AG04450 (cell line): ENCODE results near the gene ZNF500. TPM values are rescaled to one million over a fixed set of nuclear protein-coding genes. Genes with fewer than 3 reads are reported as not detected.

Experiments
- CTCF ChIA-PET: fragments of 300-600, 350-600 bp; formaldehyde crosslinking; extraction: SDS; loops from one replicate; lab custom pipeline; 2022; ENCODE audit warnings: antibody characterized with exemption, inconsistent platforms; lab: Charles Lee
- POLR2A ChIA-PET: fragments of 350-600 bp; formaldehyde crosslinking; extraction: SDS; loops from one replicate; lab custom pipeline; 2021; ENCODE audit warnings: antibody characterized with exemption, inconsistent platforms; lab: Yijun Ruan, JAX
- DNase-seq: peaks from one replicate; pipeline ENCODE4 v3.0.0-alpha.2; 2011; ENCODE audit warnings: low read depth, low spot score
- H3K27ac ChIP-seq: one replicate; pipeline ENCODE4 v1.5.1; 2012; ENCODE audit warnings: low read depth, low read length, control low read depth
- H3K27me3 ChIP-seq: one replicate; pipeline ENCODE4 v1.6.0; 2012; ENCODE audit warnings: low read length; ENCODE audit not compliant: control insufficient read depth, insufficient read depth
- H3K4me3 ChIP-seq: 2 replicates; pipeline ENCODE4 v1.5.1; 2011; ENCODE audit warnings: mild to moderate bottlenecking, low read depth, low read length, control low read depth
- H3K9me3 ChIP-seq: 2 replicates; pipeline ENCODE4 v1.5.1; 2012; ENCODE audit warnings: low read length; ENCODE audit not compliant: control insufficient read depth, insufficient read depth
- polyA plus RNA-seq: library from polyadenylated mRNA; depleted of rRNA; stranded (reverse); fragments of >200 nt; gene quantifications from 2 replicates; pipeline ENCODE4 v1.2.3, GENCODE V29; 2011
- TF ChIP-seq, protein P1 (sequence below): IDR thresholded peaks from 2 replicates; pipeline ENCODE4 v1.5.1; 2011; ENCODE audit warnings: low read depth, low read length, control low read depth, inconsistent platforms

ZNF500 gene
- polyA plus RNA-seq, 1 experiment = 3.1 TPM

DNA sequence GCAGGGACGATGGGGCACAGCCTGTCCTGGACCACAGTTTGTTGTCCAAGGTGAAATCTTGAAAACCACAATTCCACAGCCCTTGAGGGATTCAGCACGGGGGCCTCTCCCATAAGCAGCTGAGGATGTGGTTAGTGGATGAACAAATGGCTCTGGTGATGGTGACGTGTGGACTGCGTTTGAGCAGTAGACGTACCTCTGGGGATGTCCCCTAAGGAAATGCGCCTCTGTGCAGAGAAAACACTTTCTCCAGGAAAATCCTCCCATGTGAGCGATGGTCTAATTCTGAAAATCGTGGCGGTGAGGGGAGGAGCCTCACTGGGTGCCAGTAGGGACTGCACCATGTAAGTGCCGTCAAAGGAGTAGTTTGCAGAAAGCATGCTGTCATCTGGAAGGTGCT is 23.9 kb upstream of the ZNF500 start:
- no peaks in the 10 kb centered on the region for H3K9me3 ChIP-seq
- H3K27ac ChIP-seq = no peak overlapping the region
- H3K4me3 ChIP-seq = no peak overlapping the region
- TF ChIP-seq, protein P1, sequence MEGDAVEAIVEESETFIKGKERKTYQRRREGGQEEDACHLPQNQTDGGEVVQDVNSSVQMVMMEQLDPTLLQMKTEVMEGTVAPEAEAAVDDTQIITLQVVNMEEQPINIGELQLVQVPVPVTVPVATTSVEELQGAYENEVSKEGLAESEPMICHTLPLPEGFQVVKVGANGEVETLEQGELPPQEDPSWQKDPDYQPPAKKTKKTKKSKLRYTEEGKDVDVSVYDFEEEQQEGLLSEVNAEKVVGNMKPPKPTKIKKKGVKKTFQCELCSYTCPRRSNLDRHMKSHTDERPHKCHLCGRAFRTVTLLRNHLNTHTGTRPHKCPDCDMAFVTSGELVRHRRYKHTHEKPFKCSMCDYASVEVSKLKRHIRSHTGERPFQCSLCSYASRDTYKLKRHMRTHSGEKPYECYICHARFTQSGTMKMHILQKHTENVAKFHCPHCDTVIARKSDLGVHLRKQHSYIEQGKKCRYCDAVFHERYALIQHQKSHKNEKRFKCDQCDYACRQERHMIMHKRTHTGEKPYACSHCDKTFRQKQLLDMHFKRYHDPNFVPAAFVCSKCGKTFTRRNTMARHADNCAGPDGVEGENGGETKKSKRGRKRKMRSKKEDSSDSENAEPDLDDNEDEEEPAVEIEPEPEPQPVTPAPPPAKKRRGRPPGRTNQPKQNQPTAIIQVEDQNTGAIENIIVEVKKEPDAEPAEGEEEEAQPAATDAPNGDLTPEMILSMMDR = no peak
- CTCF ChIA-PET = no interaction called here
- H3K27me3 ChIP-seq = peaks cover 6% of the 10 kb centered on the region
- POLR2A ChIA-PET = no interaction called here
- no peak for DNase-seq

DNA sequence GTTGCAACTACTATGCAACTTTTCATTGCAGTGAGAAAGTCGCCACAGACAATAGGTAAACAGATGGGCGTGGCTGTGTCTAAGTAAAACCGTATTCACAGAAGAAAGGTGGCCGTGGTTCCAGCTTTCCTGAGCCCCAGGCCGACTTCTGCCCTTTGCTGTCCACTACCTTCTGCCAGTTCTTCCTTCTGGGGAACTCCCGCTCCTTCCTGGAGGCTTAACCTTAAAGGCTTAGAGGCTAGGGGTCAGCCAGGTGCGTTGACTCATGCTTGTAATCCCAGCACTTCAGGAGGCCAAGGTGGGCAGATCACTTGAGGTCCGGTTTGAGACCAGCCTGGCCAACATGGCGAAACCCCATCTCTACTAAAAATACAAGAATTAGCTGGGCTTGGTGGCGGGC is 23.3 kb upstream of the ZNF500 start:
- CTCF ChIA-PET = no interaction called here

DNA sequence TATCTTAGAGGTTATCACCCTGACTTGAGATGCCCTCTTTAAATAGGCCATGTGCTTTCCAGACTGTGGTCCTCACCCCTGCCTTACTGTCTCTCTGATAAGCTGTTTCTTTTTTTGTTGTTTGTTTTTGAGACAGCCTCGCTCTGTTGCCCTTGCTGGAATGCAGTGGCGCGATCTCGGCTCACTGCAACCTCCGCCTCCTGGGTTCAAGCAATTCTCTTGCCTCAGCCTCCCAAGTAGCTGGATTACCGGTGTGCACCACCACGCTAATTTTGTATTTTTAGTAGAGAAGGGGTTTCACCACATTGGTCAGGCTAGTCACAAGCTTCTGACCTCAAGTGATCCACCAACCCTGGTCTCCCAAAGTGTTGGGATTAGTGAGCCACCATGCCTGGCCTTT is 21.9 kb upstream of the ZNF500 start:
- Histone ChIP-seq H3K27me3 (peaks cover 6% of the 10 kb centered on the region), H3K4me3 (no peak overlapping the region), H3K27ac (no peak overlapping the region), H3K9me3 (no peaks in the 10 kb centered on the region)
- ChIA-PET CTCF (no interaction called here), POLR2A (no interaction called here)
- TF ChIP-seq, protein P1 = no peak
- DNase-seq = no peak

More for the DNA sequence above, 23.3 kb upstream of the ZNF500 start:
- POLR2A ChIA-PET = no interaction called here
- H3K9me3 ChIP-seq = no peaks in the 10 kb centered on the region
- no peak overlapping the region for H3K27ac ChIP-seq
- no peak overlapping the region for H3K4me3 ChIP-seq
- TF ChIP-seq, protein P1 = no peak
- H3K27me3 ChIP-seq = peaks cover 6% of the 10 kb centered on the region
- DNase-seq = no peak

DNA sequence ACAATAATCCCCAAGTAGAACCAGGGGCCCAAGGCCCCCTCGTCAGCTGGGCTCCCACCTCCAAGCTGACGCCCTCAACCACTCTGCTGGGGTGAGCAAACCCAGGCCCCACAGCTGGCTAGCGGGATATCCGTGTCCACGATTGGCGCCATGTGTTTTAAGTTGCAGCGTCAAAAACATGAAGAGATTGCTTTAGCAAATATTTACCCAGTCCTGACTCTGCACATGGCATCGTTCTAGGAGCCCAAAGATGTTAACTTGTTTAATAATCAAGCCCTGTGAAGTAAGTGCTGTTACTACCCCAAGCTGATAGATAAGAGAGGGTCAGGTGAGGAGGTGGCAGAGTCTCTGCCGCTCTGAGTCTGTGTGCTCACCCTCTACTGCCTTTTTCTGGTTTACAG is 21.5 kb upstream of the ZNF500 start:
- no peak overlapping the region for H3K4me3 ChIP-seq
- DNase-seq = no peak
- H3K9me3 ChIP-seq = no peaks in the 10 kb centered on the region
- no peak overlapping the region for H3K27ac ChIP-seq
- TF ChIP-seq, protein P1 = no peak
- H3K27me3 ChIP-seq = peaks cover 6% of the 10 kb centered on the region
- POLR2A ChIA-PET = no interaction called here
- CTCF ChIA-PET = no interaction called here

DNA sequence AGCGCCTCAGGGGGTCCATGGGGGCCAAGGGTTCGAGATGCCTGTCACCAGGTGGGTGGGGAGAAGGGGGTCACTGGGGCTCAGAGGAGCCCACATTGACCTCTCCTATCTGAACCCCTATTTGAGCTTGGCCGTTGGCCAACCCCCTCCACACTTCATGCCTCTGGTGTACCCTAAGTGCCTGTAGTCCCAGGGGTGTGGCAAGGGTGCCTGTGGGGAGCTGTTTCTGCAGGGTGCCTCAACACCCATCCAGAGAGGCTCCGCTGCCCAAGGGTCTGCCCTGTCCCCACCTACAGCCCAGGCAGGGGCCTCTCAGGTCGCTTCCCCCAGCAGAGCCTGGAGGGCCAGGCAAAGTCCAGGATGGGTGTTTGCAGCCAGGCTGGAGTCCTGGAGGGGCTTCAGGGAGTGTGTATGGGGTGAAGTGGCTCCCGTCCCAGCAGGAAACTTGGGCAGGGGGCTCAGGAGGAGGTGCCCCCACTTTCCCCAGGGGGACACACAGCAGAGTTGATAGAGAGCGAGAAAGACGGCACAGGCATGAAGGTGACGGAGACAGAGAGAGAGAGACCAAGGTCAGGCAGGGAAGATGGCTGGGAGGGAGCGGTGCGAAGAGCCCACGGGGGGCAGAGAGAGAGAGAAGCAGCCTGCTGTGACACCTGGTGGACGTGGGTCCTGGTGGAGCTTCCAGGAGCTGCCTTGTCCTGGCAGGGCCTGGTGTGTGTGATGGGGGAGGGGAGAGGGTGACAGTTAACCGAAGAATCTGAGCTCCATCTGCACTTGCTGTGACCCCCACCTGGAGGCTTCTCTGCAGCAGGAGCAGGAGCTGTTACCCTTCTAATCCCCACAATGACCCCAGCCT is 20.9 kb upstream of the ZNF500 start, which contains the start of gene SEPTIN12:
Gene SEPTIN12 (minus strand): TSS at position 719 of the 856 bp plus-strand sequence. CDS start 700 bp downstream, at position 19.
- no peak within 1 kb of the TSS for H3K27ac ChIP-seq
- CTCF ChIA-PET = no interaction called here
- POLR2A ChIA-PET = no interaction called here
- H3K27me3 ChIP-seq = peaks cover 6% of the 10 kb centered on the region
- no peaks in the 10 kb centered on the region for H3K9me3 ChIP-seq
- DNase-seq = no peak
- TF ChIP-seq, protein P1 = no peak
- no peak within 1 kb of the TSS for H3K4me3 ChIP-seq
